ENCODE data around the gene TAF8. TPM values are rescaled to one million over a fixed set of nuclear protein-coding genes. Genes with fewer than 3 reads are reported as not detected.
"Not testable (repeated sequence)": the region's sequence is repeated elsewhere in the genome, so short reads cannot be mapped to it uniquely, and the experiment has no call there.

Gene TAF8
- total and polyA plus RNA-seq, 8 donors, result 3.8 to 24.6 (median 12.6) TPM

DNA sequence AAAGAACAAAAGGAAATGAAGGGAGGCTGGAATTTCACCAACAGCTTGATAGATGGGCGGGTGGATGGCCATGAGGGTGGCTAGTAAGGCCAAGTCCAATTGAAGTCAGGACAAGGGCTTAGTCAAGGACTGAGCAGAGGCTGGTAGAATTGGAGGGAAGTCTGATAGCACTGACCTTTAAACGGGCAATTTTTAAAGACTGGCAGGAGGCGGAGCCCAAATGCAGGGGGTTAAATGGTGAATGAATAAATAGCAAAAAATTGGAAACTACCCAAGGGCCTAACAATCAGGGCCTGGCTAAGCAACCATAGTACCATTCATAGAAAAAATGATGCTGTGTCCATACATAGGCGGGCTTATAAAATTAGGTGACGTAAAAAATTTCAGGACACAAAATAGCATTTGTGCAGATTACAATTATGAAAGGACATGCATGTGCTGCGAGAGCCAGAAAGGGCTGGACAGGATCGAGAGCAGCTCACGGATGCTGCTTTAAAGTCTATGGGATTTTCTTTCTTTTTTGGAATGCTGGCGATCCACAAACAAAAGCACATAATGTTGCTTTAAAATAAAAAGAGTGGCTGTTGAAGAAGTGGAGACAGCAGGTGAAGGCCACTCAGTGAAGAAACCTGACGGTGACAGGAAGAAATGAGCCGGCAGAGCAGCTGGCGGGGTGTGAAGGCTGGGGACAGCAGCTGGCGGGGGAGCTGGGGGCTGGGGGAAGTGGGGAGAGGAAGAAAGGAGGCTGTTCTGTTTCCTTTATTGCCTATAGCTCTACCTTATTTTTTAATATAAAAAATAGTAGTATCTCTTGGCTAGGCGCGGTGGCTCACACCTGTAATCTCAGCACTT, 42.8 kb upstream of the TAF8 start:
- TF ChIP-seq POLR2AphosphoS5 (IDR thresholded peaks at IDR 0.05), result no peak
- TF ChIP-seq POLR2A (IDR thresholded peaks at IDR 0.05), result no peak
- TF ChIP-seq, protein P1, sequence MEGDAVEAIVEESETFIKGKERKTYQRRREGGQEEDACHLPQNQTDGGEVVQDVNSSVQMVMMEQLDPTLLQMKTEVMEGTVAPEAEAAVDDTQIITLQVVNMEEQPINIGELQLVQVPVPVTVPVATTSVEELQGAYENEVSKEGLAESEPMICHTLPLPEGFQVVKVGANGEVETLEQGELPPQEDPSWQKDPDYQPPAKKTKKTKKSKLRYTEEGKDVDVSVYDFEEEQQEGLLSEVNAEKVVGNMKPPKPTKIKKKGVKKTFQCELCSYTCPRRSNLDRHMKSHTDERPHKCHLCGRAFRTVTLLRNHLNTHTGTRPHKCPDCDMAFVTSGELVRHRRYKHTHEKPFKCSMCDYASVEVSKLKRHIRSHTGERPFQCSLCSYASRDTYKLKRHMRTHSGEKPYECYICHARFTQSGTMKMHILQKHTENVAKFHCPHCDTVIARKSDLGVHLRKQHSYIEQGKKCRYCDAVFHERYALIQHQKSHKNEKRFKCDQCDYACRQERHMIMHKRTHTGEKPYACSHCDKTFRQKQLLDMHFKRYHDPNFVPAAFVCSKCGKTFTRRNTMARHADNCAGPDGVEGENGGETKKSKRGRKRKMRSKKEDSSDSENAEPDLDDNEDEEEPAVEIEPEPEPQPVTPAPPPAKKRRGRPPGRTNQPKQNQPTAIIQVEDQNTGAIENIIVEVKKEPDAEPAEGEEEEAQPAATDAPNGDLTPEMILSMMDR (IDR thresholded peaks at IDR 0.05), result no peak
- TF ChIP-seq EP300 (IDR thresholded peaks at IDR 0.05), result no peak
- Histone ChIP-seq H3K9me3 (no peaks in the 10 kb centered on the region), H3K4me1 (peaks cover 6 to 37% (median 23%) of the 10 kb centered on the region in 4 donors), H3K36me3 (peaks cover 0 to 31% (median 27%) of the 10 kb centered on the region in 4 donors), H3K4me3 (no peak overlapping the region), H3K27ac (no peak overlapping the region), H3K27me3 (no peaks in the 10 kb centered on the region)
- DNase-seq, result peak in 1 of 2 donors; percentile 59
- intact Hi-C loops (cut with DNase I; ENCODE audit: low total_unique reads), result no loop called here
- 69 to 75% (median 71%) methylated on average over 15 of the region's 15 CpGs for WGBS, 5 donors

DNA sequence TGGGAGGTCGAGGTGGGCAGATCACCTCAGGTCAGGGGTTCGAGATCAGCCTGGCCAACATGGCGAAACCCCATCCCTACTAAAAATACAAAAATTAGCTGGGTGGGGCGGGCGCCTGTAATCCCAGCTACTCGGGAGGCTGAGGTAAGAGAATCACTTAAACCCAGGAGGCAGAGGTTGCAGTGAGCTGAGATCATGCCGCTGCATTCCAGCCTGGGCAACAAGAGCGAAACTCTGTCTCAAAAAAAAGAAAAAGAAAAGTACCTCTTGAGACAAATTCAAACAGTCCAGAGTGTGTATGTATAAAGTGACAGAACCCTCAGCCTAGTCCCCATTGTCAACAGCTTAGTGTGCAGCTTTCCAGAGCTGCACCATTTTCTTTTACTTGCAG, 42.2 kb upstream of the TAF8 start:
- H3K27ac ChIP-seq; intact Hi-C loops (cut with DNase I; ENCODE audit: low total_unique reads); H3K4me3 ChIP-seq; H3K27me3 ChIP-seq; DNase-seq; H3K9me3 ChIP-seq: not testable (repeated sequence)
- H3K4me1 ChIP-seq, result peaks cover 6 to 37% (median 23%) of the 10 kb centered on the region in 4 donors
- 85 to 93% (median 88%) methylated on average over 8 of the region's 8 CpGs for WGBS, 5 donors
- H3K36me3 ChIP-seq, result peaks cover 0 to 26% (median 21%) of the 10 kb centered on the region in 4 donors

- intact Hi-C loops (cut with DNase I; ENCODE audit: low total_unique reads), result no loop called here
- Histone ChIP-seq H3K9me3 (no peaks in the 10 kb centered on the region), H3K27ac (no peak overlapping the region), H3K4me1 (peaks cover 6 to 37% (median 23%) of the 10 kb centered on the region in 4 donors), H3K4me3 (no peak overlapping the region), H3K27me3 (no peaks in the 10 kb centered on the region), H3K36me3 (peaks cover 0 to 19% (median 10%) of the 10 kb centered on the region in 4 donors)
- TF ChIP-seq EP300 (IDR thresholded peaks at IDR 0.05), result no peak
- TF ChIP-seq POLR2AphosphoS5 (IDR thresholded peaks at IDR 0.05), result no peak
- no peak for TF ChIP-seq POLR2A (IDR thresholded peaks at IDR 0.05)
- TF ChIP-seq, protein P1 (IDR thresholded peaks at IDR 0.05), result no peak
- no peak for DNase-seq
Observed at GRCh38 chr6:42009844-42010184, 40.5 kb upstream of the TAF8 start.

GRCh38 chr6:42010185-42010891, 40.0 kb upstream of the TAF8 start:
- H3K36me3 ChIP-seq, result peaks cover 0 to 19% (median 10%) of the 10 kb centered on the region in 4 donors
- DNase-seq, result peak; percentile 21 to 34
- H3K4me1 ChIP-seq, result peaks cover 6 to 37% (median 23%) of the 10 kb centered on the region in 4 donors
- intact Hi-C loops (cut with DNase I; ENCODE audit: low total_unique reads), result no loop called here
- no peaks in the 10 kb centered on the region for H3K9me3 ChIP-seq
- no peak overlapping the region for H3K4me3 ChIP-seq
- H3K27ac ChIP-seq, result no peak overlapping the region
- TF ChIP-seq EP300 (IDR thresholded peaks at IDR 0.05), result no peak
- no peak for TF ChIP-seq POLR2AphosphoS5 (IDR thresholded peaks at IDR 0.05)
- TF ChIP-seq, protein P1 (IDR thresholded peaks at IDR 0.05), result no peak
- TF ChIP-seq POLR2A (IDR thresholded peaks at IDR 0.05), result no peak
- H3K27me3 ChIP-seq, result no peaks in the 10 kb centered on the region
- 32 to 51% (median 46%) methylated on average over 11 of the region's 11 CpGs for WGBS, 5 donors

Data from stomach (tissue), 9 donors.